Left renal pelvis (tissue), 4 donors: ENCODE data around the gene FARP1. TPM values are rescaled to one million over a fixed set of nuclear protein-coding genes. Genes with fewer than 3 reads are reported as not detected.
"Not testable (repeated sequence)": the region's sequence is repeated elsewhere in the genome, so short reads cannot be mapped to it uniquely, and the experiment has no call there.

Experiments used
- DNase-seq, 4 donors: peaks; one replicate each; pipeline ENCODE4 v3.0.0-alpha.2; 2013; ENCODE audit warnings: low read depth in 4 of 4, low spot score in 3 of 4
- polyA plus RNA-seq, 4 donors: library from polyadenylated mRNA; unstranded; fragments of 120-200 nt; gene quantifications; one replicate each; pipeline ENCODE4 v1.2.1, GENCODE V29; 2013; ENCODE audit not compliant: insufficient read length in 4 of 4

The FARP1 gene
- polyA plus RNA-seq, 4 donors, result 66.1 to 307 (median 241) TPM

DNA sequence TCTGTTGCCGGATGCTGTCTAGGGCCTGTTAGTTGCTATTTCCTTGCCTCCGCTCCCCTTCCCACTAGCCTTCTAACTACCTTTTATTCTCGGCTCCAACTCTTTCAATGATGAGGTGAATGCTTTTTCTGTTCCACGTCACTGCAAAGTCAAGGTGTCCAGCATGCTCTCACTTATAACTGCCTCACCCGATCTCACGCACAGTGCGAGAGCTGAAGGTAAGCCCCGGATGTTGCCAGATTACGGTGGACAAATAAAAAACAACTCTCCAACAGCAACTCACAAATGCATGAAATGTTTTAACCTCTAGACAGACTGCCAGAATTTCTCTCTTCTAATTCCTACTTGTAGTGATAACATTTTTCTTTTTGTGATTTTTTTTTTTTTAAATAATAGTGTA is 264.1 kb downstream of the FARP1 start:
- no peak for DNase-seq

DNA sequence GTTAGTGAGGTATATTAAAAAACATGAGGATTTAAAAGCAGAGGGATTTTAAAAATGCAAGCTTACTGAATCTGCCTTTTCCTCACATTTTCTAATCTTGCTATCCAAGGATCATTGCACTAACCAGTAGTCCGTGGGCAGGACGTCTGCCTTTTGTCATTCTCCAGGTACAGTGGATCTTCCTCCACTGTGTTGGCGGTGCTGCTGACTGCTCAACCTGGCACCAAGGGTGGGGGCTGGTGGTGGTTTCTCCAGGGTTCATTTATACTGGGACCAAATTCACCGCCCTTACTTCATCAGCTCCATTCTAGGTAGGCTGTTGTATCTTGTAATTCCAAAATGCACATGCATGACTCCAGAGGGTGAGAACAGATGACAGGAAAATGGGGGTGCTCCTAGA is 264.7 kb downstream of the FARP1 start:
- DNase-seq, result no peak

DNA sequence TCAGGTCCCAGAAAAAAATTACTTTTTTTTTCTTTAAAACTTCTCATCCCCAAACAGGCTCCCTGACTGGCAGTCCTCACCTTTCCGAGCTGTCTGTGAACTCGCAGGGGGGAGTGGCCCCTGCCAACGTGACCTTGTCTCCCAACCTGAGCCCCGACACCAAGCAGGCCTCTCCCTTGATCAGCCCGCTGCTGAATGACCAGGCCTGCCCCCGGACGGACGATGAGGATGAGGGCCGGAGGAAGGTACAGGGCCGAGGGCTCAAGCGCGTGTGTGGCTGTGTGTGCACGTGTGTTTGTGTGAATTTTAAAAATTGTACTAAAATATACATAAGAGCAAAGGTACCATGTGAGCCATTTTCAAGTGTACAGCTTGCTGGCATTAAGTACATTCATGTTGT is 266.4 kb downstream of the FARP1 start:
- no peak for DNase-seq

DNA sequence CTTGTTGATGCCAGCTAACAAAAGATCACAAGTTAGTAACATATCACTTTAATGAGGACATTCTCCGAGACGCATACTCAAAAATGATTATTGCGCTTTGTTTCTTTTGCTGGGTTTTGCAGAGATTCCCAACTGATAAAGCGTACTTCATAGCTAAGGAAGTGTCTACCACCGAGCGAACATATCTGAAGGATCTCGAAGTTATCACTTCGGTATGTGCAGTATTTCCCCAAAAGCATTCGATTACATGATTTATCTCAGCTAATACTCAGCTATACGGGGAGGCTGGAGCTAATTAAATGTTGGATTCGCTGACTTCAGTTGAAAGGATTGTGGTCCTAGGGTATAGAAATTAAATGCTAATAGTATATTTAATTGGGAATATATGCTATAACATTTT is 267.7 kb downstream of the FARP1 start:
- no peak for DNase-seq

DNA sequence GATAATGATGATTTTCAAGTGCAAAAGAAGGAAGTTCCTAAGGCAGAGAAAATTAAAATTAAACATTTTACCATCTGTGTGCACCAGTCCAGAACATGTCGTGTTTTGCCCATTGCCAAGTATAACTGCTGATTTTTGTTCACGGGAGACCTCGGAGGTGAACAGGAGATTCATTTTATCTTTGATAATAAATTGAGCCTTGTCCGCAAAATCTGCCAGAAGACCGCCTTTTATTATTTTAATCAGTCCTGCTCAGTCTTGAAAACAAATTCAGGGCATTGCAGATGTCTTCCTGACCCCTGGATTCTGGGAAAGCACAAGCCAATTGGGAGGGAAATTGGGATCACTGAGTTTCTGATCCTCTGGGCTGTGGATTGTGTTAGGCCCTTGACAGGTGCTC is 268.1 kb downstream of the FARP1 start:
- no peak for DNase-seq

DNA sequence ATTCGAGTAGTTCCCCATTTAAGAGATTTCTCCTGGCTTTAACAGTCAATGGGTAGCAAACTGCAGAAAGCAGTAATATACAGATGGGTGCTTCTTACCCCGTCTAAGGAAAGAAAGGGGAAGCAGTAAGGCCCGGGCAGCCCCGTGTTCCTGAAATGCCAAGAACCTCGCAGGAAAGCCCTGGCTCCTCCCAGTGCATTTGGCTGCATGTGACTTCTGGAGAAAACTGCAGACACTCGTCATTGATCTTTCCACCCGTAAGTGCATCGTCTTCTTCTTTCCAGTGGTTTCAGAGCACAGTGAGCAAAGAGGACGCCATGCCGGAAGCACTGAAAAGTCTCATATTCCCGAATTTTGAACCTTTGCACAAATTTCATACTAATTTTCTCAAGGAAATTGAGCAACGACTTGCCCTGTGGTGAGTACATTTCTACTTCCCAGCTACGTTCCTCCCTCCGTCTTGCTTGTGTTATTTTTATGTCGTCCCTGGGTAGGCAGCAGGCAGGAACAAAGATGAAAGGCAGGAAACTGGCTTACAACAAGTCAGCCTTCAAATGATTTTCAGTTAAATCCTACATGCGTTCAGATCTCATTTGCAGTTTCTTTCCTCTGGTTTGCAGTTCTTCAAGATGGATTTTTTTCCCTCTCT is 268.8 kb downstream of the FARP1 start:
- no peak for DNase-seq

DNA sequence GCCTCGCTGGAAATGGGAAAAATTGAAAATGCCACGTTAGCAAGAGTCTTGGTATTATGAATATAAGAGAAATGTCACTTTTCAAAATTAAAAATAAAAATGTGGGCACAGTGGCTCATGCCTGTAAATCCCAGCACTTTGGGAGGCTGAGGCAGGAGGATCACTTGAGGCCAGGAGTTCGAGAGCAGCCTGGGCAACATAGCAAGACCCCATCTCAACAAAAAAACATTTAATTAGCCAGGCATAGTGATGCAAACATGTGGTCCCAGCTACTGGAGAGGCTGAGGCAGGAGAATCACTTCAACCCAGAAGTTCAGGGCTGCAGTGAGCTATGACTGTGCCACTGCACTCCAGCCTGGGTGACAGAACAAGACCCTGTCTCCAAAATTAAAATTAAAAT is 270.4 kb downstream of the FARP1 start:
- DNase-seq, result not testable (repeated sequence)

DNA sequence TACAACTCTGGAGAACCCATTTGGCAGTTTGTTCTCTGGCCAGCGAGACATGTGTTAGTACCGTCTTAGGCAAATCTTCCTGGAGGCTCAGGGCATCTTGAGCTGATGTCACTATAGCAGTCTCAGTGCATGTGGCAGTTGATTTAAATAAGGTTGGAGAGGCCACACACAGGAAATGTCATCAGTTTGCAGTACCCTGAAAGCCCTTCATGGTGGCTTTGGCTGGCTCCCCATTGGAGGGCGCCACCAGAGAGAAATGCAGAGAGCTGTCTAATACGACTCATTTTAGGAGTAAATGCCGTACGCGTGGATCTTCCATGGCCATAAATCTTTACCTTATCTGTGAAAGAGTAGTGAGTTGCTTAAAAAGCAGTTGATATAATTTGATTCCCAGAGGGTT is 270.9 kb downstream of the FARP1 start:
- no peak for DNase-seq

DNA sequence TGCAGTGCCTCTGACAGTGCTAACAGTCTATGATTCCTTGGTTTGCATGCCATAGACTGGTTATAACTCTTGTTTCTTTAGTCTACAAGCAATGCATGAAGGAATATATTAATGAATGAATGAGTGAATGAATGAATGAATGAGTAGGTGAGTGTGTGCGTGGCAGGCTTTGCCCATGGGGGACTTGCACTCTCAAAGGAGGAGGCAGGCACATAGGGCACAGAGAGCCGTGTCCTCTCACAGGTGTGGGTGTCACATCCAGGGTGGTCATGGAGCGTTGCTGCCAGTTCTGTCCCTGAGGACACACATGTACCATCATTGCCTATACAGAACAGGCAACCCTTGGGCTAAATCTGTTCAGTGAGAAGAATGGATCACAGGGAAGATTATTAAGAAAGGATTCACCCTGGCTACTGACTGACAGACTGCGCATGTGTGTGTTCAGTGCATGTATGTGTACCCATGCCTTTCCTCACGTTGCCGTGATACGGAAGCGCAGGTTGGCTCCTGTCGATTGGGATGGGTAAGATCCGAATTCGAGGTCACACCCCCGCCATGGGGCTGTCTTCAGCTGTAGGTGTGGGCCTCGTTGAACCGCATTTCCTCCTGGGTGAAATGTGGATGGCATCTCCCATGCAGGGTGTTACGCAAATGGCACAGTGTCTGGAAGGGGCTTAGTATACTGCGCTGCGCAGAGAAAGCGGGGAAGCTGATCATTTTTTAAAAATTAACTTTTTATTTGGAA is 272.6 kb downstream of the FARP1 start:
- DNase-seq, result no peak

DNA sequence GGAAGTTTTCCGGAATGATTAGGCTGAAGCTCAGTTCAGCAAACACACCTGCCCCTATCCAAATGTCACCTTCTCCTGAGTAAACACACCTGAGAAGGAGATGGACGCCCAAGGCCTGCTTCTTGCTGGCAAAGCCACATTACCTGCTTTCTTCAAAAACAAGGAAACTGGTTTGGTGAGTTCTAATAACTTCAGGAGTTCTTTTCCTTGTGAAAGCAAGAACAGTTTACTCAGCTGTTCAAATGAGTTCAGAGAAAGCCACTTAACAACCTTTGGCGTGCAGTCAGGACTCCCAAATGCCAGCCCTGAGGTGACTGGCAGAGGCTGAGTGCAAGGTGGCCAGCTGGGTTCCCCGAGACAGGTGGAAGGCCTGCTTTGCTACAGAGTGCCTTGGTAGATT is 273.5 kb downstream of the FARP1 start:
- no peak for DNase-seq

DNA sequence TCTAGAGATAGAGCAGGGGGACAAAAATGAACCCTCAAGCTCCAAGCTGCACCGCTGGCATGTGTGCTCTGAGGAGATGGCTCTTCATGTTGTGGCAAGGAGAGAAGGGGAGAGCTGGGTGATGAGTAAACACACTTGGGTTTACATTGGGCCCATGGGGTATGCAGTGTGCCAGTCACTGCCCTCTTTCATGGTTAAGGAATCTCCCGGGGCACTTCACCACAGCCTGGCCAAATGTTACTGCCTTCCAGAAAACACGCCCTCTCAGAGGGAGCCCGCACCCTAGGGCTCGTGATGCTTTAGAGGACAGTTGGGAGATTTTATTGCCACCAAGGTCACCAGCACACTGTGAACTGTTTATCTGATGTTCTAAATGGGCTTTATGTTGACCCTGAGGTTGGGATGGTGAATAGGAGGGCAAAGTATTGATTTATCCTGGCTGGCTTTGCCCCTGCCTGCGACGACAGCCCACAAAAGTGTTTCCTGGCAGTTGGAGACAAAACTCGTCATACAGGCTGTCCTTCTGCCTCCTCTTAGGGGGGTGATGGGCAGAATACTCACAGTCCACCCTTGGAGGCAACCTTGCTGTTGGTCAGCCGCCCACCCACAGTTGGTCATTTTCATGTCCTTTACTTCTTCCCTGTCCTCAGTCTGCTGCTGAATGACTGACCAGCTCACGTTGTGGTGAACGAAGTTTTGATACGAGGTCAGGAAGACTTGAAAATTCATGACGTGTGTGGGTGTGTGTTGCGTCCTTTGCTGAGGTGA is 277.1 kb downstream of the FARP1 start:
- no peak for DNase-seq

DNA sequence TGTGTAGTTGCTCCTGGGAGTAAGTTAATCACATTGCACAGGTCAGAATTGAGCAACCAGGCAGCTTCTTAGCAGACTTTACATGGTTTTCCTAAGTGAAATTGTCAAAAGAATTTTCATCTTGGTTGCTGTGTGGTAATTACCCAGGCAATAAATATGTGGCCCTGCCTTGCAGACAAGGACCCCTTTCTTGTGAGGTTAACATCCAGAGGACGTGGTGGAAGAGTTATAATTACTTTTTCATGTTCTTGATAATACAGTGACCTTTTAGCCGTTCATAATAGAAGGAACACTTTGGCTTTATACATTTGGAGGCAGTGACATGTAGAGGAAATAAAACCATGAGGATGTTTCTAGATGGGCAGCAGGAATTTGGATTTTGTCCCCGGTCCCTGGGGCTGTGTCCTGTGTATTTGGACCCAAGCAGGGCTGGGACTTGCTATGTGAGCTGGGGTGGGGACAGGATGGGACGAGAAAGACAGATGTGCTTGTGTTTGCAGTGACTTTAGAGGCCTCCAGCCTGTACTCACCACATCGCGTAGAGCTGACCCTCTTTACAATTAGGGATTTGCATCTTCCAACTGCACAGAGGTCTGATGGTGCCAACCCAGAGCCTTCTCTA is 277.8 kb downstream of the FARP1 start:
- DNase-seq, result no peak

DNA sequence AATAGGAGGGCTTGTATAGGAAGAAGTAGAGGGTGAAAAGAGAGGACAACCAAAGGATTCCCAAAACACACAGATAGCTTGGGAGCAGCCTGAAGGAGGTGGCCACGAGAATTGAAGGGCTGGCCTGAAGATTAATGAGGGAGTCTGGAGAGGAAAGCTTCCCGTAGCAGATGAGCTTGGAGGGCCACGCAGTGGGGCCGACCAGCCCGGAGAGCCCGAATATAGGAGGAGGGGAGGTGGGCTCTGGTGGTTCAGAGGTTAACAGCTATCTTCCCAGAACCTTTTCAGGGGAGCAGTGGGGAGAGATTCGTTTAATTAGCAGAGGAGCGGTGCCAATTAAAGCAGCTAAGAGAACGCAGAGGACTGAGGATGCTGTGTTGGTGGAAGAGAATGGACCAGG is 279.2 kb downstream of the FARP1 start:
- no peak for DNase-seq

DNA sequence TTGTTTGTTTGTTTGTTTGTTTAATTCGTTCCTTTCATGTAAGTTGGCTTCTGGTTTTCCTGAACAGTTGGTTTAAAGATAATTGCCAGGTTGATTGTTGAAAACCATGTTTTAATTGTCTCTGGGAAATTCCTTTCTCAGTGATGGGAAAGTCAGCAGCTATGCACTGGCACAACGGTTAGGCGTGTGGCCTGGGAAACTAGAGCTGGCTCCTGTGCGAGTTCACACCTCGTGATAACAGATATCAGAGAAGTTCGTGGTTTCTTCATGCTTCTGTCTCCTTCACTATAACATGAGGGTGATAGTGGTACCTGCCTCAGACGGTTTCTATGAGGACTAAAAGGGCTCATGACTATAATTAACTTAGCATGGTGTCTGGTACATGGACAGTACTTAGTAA is 280.5 kb downstream of the FARP1 start:
- no peak for DNase-seq

DNA sequence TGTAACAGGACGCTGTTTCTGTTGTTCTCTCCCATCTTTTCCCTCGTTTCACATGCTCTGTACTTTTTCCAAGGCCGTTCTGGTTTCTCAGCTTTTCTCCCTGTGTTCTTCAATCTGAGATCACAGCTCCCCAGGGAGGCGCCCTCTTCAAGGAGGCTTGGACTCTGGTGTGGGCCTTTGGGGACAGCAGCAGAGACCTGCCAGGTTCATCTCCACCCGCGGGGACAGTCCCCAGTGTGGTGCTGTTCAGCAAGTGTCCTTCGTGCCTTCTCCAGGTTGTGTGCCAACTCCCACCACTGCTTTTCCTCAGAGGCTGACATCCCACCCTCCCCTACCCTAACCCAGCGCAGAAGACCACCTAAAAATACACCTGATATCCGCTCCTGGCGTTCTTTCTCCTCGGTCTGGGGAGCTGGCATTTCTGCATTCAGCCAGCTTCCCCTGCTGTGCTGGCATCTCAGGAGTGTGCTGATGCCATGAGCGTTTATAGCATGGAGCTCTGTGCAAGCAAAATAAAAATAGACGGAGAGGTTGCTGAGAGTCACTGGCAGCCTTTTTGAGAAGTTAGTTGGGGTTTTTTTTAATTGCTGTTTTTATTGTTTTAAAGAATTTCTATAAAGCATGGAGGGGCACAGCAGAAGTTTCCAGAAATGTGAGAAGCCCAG is 284.6 kb downstream of the FARP1 start:
- DNase-seq, result no peak

DNA sequence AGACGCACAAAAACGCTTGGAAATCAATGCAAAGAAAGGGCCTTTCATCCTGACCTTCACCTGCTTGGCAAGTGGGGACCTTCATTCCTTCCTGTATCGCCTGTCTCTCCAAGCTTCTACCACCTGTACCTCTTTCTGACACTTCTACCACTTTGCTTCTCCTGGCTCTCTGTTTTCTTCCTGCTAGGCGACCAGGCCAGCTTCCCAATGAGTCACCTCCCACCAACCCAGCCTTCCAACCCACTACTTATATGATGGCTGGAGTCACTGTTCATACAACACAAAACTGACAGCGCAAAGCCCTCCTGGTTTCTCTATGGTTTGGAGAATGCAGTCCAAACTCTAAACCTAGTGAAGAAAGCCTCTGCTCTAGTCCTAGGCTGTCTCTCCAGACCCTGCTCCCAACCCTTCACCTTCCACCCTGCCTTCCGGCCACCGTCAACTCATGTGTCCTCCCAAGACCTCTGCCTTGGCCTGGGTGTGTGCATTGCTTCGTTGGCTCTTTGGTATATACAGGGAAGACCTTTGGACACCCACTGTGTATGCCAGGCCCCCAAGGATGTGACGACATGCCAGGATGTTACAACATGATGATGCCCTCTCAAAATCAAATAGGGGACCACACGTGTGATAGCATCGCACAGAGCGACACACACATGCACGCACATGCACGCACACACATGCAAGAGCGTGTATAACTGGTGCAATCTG is 285.5 kb downstream of the FARP1 start:
- no peak for DNase-seq

DNA sequence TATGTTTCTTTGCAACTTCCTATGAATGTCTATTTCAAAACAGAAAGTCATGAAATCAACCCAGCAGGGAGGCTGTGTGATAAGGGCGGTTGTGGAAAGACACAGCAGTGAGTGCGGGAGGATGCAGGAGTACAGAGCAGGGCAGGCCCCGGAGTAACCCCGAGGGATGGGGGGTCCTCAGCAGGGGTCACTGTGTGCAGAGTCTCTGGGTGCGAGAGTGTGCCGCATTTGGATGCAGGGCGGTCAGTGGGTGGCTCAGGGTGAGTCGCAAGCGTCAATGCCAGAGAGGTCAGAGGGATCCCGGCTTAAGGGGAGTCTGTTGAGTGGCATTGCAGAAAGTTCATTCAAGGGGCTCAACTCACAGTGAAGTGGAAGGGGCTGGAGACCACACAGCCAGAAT is 286.2 kb downstream of the FARP1 start:
- no peak for DNase-seq

DNA sequence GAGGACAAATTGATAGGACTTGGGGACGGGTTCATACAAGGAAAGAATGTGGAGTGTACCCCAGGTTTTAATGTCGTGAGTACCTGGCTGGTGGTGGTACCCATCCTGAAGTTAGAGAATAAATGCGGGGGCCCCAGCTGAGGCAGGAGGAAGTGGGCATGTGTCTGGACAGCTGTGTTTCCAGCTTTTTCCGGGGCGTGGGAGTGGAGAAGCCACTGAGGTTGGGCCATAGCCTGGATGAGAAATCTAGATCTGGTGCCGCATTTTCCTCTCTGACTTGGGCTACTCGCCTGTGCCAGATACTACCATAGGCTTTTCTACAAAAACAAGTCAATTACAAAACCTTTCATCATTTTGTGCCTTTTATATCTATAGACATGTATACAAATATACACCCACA is 286.6 kb downstream of the FARP1 start:
- DNase-seq, result no peak

DNA sequence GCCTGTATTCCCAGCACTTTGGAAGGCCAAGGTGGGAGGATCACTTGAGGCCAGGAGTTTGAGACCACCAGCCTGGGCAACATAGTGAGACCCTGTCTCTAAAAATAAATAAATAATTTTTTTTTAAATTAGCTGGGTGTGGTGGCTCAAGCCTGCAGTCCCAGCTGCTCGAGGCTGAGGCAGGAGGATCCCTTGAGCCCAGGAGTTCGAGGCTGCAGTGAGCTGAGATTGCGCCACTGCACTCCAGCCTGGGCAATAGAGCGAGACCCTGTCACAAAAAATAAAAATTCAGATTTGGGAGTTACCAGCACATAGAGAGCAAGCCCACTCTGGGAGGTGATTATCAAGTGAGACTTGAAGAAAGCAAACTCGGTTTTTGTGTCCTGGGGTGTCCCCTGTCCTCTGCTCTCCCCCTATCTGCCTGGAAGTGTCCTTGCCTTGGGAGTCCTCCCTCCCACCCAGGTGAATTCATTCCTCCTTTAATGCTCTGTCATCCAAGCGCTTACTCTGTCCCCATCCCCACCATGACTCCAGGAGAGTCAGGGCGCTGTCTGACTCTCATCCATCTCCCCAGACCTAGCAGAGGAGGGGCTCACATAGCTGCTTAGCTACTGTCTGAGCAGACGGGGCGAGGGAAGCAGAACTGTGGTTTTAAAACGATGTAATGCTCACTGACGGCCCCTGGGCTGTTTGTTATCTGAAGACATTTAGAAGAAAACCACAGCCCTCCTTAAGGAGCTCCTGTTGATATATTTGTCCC is 287.3 kb downstream of the FARP1 start:
- DNase-seq, result no peak

DNA sequence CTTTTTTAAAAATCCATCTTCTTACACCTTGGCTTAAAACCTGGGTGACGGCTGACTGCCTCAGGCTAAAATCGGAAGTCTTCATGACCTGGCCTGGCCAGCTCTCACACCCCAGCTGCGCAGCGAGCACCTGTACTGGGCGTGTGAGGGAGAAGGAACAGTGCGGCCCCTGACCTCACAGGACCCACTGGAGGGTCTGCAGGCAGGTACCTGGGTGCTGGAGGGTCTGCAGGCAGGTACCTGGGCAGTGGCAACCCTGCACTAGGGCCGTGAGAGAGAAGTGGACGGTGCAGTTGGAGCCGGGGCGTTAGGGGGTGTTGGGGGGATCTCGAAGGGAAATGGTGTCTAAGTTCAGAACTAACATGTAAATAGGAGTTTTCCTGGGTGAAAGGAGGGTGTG is 289.7 kb downstream of the FARP1 start:
- DNase-seq, result no peak
